GM12875 (cell line): ENCODE results near the gene GCSAM.

Experiments used
- H3K4me3 ChIP-seq: one replicate; pipeline ENCODE4 v1.5.1; 2011; ENCODE audit warnings: low read depth, low read length, control low read depth
- TF ChIP-seq, protein P1 (sequence below): IDR thresholded peaks from 2 replicates; pipeline ENCODE4 v1.5.1; 2011; ENCODE audit warnings: low read depth, mild to moderate bottlenecking, control low read depth, inconsistent platforms, low read length, moderate library complexity, borderline replicate concordance; ENCODE audit not compliant: insufficient read depth

The GCSAM gene

GRCh38 chr3:112116748-112117186 lies 16.3 kb downstream of the GCSAM start:
- H3K4me3 ChIP-seq: no peak overlapping the region

DNA sequence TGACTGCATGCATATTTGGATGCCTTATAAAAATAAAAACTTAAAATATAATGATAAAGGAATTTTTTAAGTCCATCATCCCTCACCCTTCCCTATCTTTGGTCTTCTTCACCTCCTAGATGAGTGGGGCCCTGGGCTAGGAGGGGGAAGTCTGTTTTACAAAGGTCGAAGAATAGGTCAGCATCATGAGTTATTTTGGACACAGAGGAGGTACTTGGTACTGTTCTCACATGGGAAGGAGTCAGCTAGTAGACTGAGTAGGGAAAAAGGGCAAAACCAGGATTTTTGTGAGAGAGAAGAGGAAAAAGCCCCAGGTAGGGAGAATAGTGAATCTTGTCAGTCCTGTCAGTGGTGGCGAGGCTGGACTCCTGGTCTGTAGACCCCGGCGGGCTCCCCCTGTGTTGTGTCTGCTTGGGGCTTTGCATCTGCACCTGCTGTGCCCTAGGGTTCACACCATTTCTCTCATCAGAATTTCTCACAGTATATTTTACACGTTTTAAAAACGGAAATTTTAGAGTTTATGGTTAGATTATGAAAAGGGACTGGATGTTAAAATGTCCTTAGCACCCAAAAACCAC lies 17.2 kb downstream of the GCSAM start:
- peak overlapping the region; percentile 16 for H3K4me3 ChIP-seq
- TF ChIP-seq, protein P1, sequence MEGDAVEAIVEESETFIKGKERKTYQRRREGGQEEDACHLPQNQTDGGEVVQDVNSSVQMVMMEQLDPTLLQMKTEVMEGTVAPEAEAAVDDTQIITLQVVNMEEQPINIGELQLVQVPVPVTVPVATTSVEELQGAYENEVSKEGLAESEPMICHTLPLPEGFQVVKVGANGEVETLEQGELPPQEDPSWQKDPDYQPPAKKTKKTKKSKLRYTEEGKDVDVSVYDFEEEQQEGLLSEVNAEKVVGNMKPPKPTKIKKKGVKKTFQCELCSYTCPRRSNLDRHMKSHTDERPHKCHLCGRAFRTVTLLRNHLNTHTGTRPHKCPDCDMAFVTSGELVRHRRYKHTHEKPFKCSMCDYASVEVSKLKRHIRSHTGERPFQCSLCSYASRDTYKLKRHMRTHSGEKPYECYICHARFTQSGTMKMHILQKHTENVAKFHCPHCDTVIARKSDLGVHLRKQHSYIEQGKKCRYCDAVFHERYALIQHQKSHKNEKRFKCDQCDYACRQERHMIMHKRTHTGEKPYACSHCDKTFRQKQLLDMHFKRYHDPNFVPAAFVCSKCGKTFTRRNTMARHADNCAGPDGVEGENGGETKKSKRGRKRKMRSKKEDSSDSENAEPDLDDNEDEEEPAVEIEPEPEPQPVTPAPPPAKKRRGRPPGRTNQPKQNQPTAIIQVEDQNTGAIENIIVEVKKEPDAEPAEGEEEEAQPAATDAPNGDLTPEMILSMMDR: no peak

More at GRCh38 chr3:112116748-112117186, 16.3 kb downstream of the GCSAM start:
- TF ChIP-seq, protein P1: no peak

DNA sequence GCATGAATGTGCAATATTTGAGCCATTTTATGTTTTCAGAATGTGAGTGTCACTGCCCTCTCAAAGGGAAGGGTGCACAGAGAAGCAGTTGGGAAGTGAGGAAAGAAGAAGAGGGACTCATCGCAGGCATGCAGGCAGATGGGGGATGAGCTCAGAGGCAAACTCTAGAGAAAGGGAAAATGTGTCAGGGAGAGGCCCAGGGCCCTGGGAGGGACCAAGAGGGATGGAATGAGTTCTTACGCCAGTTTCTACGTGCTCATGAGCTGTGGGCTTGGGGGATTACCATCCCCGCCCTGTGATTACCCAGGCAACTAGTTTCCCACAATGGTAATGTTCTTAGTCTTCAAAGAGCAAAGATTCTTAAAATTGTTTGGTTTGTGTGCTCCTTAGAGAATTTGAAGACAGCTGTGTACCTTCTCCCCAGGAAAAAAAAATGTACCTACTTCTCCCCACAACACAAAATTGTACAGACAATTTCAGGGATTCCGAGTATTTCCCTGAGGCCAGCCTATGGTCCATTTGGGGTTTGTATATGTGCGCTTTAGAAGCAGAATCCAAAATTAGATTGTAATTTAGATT lies 17.8 kb downstream of the GCSAM start:
- H3K4me3 ChIP-seq: peak overlapping the region; percentile 33
- TF ChIP-seq, protein P1: no peak

DNA sequence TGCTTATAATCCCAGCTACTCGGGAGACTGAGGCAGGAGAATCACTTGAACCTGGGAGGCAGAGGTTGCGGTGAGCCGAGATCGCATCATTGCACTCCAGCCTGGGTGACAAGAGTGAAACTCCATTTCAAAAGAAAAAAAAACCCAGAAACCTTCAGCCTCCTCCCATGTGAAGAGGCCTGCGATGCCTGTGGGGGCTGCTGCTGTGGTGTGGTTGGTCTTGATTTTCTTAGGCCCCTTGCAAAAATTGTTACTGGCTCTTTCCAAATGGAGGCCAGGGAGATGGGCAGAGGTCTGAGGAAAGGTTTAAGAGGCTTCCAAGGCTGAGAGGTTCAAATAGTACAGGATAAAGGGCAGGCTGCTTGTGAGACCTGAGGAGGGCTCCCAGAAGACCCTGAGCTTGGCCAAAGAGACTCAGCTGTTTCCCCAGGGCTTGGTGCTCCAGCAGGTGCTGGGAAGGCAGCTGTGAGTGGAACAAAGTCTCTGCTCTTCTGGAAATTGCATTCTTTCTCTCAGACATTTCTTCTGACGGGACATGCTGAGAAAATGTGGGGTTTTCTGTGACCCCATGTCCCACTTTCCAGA lies 18.4 kb downstream of the GCSAM start:
- peak overlapping the region; percentile 33 for H3K4me3 ChIP-seq
- TF ChIP-seq, protein P1: no peak

GRCh38 chr3:112111785-112112402 lies 21.2 kb downstream of the GCSAM start:
- H3K4me3 ChIP-seq: no peak overlapping the region

GRCh38 chr3:112109322-112109721 lies 23.7 kb downstream of the GCSAM start:
- H3K4me3 ChIP-seq: no peak overlapping the region
- TF ChIP-seq, protein P1: no peak

More at GRCh38 chr3:112111785-112112402, 21.2 kb downstream of the GCSAM start:
- TF ChIP-seq, protein P1: peak; percentile 80
